Suprapubic skin (tissue), 4 donors: ENCODE measurements around the gene TENT5D.

ENCODE experiments used
- CTCF ChIP-seq, 2 donors: fragments of 200-600 bp in 1 of 2; fragments of 450-650 bp in 1 of 2; sonication (generic) in 1 of 2; IDR thresholded peaks; one replicate each; pipeline ENCODE4 v1.5.1; 2016 to 2019; ENCODE audit warnings: antibody characterized with exemption in 2 of 2, mild to moderate bottlenecking in 1 of 2, moderate library complexity in 1 of 2
- EP300 ChIP-seq: sonication (generic); formaldehyde crosslinking; IDR thresholded peaks from one replicate; pipeline ENCODE4 v1.6.1; 2017; ENCODE audit warnings: antibody characterized with exemption
- POLR2A ChIP-seq, 2 donors: fragments of 450-650 bp; IDR thresholded peaks; one replicate each; pipeline ENCODE4 v1.6.1; 2017; ENCODE audit warnings: antibody characterized with exemption in 2 of 2, mild to moderate bottlenecking in 2 of 2, moderate library complexity in 2 of 2
- POLR2AphosphoS5 ChIP-seq, 3 donors: sonication (generic); formaldehyde crosslinking; IDR thresholded peaks; one replicate each; pipeline ENCODE4 v1.6.1; 2017; ENCODE audit warnings: antibody characterized with exemption in 3 of 3

- TF ChIP-seq POLR2AphosphoS5 (IDR thresholded peaks at IDR 0.05) (no peak), CTCF (IDR thresholded peaks at IDR 0.05) (no peak), POLR2A (IDR thresholded peaks at IDR 0.05) (no peak), EP300 (no peak)
Measured at GRCh38 chrX:80423744-80424143, 3.5 kb downstream of the TENT5D start.
